GM21576 (cell line): ENCODE data around the gene OXSM.
A peak's percentile ranks its signal among the peaks of the same experiment; 100 is the strongest.

ENCODE experiments used
- ATAC-seq: cut with Tn5 transposase; IDR thresholded peaks from one replicate; pipeline ENCODE4 v1.9.1; 2021; ENCODE audit warnings: mild to moderate bottlenecking, moderate library complexity; ENCODE audit not compliant: unreplicated experiment

OXSM gene

GRCh38 chr3:25789596-25790556, at the start of gene OXSM:
TSS of gene OXSM (plus strand) at chr3:25790090. CDS start at chr3:25791021, 931 bp downstream.
- peak; percentile 93 for ATAC-seq

DNA sequence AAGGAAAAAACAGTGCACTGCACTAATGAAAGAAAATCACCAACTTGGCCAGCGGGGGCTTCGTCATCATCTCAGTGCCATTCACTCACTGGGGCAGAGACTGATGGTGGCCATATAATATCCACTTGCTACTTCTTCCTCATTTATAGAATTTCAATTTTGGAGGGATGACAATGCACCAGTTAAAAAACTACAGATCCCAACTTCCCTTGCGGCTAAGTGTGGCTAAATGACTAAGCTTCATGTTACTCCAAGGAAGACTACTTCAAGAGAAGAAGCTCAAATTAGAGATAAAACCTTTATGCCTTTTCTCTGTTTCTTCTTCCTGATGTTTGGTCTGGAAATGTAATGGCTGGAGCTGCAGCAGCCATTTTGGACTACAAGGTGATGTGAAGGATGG, 45.4 kb upstream of the OXSM start:
- ATAC-seq, result no peak

DNA sequence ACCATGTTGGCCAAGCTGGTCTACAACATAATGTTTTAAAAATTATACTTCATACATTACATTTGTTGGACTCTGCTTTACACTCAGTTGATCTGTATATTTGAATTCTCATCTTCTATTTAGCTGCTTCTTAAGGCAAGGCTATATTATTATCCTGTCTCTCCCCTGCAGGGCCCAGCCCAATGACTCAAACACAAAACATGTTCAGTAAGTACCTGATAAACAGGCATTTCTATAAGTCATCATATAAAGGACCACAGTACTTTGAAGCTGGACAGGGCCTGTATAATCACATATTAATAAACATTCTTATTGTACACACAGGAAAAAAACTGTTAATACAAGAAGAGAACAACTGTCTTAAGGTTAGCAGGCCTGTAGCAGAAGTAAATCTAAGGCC, 42.9 kb upstream of the OXSM start:
- ATAC-seq, result no peak

DNA sequence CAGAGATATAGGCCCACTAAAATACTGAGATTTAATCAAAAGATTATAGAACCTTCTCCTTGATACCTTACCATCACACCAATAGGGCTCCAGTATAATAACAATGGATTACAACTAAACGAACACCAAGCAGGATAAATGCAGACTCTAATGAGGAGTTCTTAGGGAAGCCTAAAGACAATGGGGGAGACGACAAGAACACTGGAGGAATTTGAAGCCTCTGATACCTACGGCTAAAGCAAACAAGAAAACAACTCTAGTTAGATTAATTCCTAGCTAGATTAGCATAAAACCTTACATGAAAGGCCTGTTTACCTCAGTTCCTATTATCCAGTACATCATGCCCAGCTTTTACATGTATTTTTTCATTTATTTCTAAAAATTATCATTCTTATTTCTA, 41.7 kb upstream of the OXSM start:
- no peak for ATAC-seq

DNA sequence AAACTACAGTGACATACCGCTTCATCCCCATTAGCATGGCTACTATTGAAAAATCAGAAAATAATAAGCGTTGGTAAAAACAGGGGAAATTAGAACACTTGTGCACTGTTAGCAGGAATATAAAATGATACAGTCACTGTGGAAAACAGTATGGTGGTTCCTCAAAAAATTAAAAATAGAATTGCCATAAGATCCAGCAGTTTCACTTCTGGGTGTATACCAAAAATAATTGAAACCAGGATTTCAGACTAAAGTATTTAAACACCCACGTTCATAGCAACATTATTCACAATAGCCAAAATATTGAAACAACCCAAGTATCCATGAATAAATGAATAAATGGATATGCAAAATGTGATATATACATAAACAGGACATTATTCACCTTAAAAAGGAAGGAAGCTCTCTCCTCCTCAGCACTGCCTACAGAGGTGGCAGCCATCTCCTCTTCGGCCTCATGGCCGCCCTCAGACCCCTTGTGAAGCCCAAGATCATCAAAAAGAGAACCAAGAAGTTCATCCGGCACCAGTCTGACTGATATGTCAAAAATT, 40.8 kb upstream of the OXSM start:
- no peak for ATAC-seq

DNA sequence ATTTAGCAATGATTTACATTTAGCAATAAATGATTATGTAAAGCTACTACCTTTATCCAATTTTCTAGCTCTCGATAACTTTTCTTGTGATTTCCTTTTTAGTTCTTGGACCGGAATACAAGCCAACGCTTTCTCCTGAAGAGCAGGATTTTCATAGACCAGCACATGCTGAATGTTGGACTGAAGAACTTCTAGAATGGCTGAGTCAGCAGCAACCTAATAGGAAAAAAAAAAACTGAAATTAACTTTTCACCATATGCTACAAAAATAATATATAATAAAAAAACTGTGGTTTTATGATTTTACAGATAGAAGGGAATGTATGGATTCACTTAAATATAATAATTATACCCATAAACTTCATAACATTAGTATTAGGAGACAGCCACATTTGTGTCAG, 38.8 kb upstream of the OXSM start:
- ATAC-seq, result no peak

- ATAC-seq, result no peak
Observed at GRCh38 chr3:25751725-25752124, 38.2 kb upstream of the OXSM start.

DNA sequence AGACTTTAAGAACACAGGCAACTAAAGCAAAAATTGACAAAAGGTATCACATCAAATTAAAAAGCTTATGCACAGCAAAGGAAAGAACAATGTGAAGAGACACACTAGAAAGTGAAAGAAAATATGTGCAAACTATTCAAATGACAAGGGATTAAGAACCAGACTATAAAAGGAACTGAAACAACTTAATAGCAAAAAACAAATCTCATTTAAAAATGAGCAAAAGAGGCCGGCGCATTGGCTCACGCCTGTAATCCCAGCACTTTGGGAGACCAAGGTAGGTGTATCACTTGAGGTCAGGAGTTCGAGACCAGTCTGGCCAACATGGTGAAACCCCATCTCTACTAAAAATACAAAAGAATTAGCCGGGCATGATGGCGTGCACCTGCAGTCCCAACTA, 21.0 kb upstream of the OXSM start:
- peak; percentile 93 for ATAC-seq

GRCh38 chr3:25775936-25776335, 14.0 kb upstream of the OXSM start:
- no peak for ATAC-seq

DNA sequence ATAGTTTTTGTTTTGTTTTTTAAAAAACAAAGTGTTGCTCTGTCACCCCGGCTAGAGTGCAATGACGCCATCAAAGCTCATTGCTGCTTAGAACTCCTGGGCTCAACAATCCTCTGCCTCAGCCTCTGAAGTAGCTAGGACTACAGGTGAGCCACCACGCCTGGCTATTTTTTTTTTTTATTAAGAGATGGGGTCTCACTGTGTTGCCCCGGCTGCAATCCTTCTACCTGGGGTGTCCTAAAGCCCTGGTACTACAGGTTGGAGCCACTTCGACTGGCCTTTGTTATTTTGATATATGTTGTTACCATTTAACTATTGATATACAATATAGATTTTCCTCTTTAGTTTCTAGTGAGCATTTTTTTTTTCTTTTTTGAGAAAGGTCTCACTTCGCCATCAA, 9.3 kb upstream of the OXSM start:
- no peak for ATAC-seq

GRCh38 chr3:25781145-25781757, 8.6 kb upstream of the OXSM start:
- no peak for ATAC-seq

GRCh38 chr3:25781758-25782594, 7.9 kb upstream of the OXSM start:
- peak; percentile 56 for ATAC-seq

GRCh38 chr3:25782636-25782937, 7.3 kb upstream of the OXSM start:
- no peak for ATAC-seq

- peak; percentile 74 for ATAC-seq
Observed at GRCh38 chr3:25782938-25783660, 6.8 kb upstream of the OXSM start, which contains the start of gene NGLY1. TSS of gene NGLY1 (minus strand) at chr3:25783443. CDS start at chr3:25783390, 53 bp downstream.

- peak; percentile 21 for ATAC-seq
Observed at GRCh38 chr3:25783661-25784512, 6.0 kb upstream of the OXSM start.

DNA sequence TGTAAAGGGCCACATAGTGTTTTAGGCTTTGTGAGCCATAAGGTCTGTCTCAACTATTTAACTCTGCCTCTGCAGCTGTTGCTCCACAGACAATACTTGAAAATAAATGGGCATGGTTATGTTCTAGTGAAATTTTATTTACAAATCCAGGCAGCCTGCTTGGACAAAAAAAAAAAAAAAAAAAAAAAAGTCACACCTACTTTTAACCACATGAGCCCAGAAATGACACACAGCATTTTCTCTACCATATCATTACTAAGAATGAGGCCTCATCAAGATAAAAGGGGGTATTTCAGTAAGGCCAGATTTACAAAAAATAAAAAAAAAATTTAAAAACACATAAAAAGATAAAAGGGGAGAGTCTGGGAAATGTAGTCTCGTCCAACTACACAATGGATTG, 4.9 kb upstream of the OXSM start:
- no peak for ATAC-seq

DNA sequence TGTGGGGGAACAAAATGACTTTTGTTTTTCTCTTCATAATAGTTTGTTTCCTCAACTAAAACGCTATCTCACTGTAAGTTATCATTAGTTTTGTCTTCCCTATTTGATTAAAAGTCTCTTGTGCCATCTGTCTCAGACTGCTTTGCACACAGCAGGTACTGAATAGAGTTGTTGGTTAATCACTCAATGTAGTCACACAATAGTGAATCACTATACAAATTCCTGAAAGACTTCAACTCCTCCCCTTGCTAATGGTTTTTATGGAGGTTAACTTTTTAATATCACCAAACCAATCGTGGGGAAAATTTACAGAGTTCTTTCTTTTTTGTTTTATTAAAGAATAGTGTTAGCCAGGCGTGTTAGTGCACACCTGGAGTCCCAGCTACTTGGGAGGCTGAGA, 4.1 kb upstream of the OXSM start:
- no peak for ATAC-seq

DNA sequence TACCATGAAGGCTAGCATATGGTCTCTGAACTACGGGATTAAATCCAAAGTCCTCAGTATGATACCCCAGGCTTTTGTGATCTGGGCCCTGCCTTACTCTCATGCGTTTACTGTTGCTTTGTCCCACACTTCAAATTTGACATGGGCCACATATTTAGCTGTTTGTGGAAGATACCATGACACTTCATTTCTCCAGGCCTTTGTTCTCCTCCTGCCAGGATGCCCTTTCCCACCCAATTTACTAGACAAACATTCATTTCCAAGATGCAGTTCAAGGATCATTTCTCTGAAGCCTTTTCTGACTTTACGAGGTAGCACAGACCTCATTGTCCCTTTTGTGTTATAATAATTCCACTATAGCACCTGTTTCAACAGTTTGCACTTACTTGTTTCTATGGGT, 2.2 kb upstream of the OXSM start:
- ATAC-seq, result no peak

DNA sequence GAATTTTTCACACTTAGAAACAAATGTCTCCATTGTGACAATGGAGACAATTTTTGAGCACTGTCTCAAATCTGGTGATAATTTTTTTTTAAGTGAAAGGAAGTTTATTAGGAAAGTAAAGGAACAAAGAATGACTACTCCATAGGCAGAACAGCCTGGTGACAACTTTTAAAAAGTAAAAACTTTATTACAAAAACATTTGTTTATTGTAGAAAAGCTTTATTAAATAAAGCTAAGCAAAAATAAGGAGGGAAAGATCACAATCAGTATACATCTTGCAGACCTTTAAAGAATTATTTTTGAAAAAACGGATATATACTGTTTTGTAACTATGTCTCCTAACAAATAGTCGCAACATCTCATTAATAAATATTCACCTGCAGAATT, 688 bp upstream of the OXSM start:
- ATAC-seq, result no peak

DNA sequence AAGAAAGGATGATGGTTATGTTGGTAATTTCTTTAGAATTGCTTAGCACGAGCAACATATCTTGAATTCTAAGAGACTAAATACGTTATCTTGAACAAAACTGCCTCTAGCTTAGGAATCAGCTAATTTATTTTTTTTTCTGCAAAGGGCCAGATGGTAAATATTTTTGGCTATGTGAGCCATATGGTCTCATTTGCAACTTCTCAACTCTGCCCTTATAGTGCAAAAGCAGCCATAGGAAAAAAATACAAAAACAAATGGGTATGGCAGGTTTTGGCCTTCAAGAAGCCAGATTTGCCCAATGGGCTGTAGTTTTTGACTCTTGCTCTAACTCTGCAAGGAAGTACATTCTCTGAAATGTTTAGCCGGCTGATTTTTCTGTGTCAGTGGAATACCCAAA, 11.9 kb downstream of the OXSM start:
- ATAC-seq, result no peak
